HG02610 (cell line): ENCODE results near the gene CLDN24.

ENCODE experiments used
- ATAC-seq: cut with Tn5 transposase; IDR thresholded peaks from one replicate; pipeline ENCODE4 v1.9.1; 2021; ENCODE audit warnings: mild to moderate bottlenecking, moderate library complexity; ENCODE audit not compliant: unreplicated experiment

CLDN24 gene

DNA sequence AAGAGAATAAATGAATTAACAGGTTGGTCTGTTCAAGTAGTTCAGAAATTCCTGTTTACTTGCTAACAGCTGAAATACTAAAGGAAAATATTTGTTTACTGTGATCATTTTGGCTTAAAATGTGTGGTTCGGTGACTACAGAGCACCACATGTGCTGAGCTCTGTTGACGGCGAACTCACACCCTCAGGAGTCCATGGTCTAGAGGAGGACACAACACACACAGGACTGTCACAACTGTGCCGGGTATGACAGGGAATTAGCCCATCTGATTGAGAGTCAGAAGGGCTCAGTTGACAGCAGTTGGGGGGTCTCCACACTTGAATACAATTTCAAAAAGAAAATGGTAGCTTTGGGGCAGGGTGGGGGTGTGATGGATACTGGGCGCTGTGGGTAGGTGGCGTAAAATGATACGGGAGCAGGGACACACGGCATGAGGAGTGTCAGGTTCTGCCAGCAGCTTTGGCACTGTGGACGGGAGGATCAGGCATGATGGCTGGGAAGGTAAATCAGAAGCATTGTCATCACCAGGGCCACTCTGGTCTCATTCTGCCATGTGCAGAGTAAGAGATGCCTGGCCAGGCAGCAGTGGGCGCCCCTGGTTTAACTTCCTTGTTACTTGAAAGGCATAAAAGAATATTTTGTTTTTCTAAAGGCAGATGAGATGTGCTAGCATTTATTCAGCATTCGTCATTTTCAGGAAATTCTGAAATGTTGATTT lies 35.5 kb downstream of the CLDN24 start:
- no peak for ATAC-seq

DNA sequence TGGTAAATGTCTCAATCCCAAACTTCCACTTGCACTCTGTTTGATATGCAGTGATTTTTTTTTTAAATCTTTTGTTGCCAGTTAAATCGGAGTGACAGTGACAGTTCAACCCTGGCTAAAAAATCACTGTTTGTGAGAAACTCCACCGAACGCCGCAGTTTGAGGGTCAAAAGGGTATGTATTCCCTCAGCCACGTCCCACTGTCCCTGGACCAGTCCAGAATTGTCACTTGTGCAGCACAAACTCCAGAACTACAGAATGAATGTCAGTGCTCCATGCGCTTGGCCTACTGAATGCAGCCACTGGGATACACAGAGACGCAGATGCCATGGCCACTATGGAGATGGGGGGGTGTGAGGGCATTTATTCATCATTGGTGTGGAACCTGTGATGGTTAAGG lies 36.3 kb downstream of the CLDN24 start:
- ATAC-seq, result no peak

DNA sequence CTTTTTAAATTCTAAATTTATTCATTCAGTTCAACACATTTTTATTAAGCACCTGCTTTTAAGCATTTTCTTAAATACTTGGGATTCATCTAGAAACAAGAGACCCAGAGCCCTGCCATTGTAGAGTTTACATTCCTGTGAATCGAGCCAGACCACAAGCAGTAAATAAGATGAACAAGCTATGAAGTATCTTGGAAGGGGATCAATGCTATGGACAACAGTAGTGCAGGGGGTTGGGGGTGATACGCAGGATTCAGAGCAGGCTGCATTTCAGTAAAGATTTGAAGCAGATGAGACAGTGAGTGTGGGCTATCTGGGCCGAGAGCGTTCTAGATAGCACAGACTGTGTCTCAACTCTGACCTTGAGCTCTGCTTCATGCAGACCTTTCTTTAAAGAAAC lies 37.3 kb downstream of the CLDN24 start:
- no peak for ATAC-seq

DNA sequence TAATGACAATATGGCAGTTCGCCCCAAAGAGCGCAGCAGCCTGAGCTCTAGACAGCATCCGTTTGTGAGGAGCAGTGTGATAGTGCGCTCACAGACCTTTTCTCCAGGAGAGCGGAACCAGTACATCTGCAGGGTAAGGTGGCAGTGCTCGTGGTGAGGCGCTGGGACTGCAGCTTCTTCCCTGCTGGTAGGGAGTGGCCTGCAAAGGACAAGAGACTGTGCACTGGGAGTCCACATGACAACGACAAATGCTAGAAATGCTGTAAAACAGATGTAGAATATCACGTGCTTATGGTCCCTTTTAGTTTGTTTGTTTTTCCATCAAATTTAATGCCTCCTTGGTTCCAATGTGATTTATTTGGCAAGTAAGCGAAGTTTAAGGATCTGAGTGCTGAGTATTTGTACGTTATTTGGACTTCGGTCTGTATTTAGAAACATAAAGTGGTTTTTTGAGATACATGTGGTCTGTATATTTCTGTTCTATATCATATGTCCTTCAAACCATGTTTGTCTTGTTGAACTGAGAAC lies 37.9 kb downstream of the CLDN24 start:
- no peak for ATAC-seq

DNA sequence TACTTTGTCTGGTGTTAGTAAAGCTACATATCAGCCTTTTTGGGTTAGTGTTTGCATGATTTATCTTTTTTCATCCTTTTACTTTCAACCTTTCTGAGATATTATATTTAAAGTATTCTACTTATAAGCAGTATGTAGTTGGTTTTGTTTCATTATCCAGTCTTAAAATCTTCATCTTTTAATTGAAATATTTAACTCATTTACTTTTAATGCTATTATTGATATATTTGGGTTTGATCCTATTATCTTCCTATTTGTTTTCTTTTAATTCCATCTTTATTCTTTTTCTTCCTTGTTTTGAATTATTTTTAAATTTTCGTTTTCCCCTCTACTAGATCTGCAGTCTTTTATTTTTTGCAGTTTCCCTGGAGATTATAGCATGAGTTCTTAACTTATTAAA lies 46.1 kb downstream of the CLDN24 start:
- no peak for ATAC-seq

DNA sequence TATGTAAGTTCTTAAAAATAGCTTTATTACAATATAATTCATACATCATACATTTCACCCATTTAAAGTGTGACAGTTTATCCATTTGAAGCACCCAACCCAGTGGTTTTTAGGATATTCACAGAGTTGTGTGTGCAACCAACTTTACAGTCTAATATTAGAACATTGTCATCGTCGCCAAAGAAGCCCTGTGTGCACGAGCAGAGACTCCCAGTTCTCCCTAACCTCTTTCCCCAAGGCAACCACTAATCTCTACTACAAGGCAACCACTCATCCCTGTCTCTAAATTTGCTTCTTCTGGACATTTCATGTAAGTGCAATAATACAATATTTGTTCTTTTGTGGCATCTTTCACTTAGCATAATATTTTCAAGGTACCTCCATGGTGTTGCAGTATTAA lies 49.8 kb downstream of the CLDN24 start:
- ATAC-seq, result no peak
